ENCODE measurements around the gene DSG1. TPM values are rescaled to one million over a fixed set of nuclear protein-coding genes. Genes with fewer than 3 reads are reported as not detected.

Gene DSG1
- total RNA-seq, 1 donor from 2014 or later, result not detected

DNA sequence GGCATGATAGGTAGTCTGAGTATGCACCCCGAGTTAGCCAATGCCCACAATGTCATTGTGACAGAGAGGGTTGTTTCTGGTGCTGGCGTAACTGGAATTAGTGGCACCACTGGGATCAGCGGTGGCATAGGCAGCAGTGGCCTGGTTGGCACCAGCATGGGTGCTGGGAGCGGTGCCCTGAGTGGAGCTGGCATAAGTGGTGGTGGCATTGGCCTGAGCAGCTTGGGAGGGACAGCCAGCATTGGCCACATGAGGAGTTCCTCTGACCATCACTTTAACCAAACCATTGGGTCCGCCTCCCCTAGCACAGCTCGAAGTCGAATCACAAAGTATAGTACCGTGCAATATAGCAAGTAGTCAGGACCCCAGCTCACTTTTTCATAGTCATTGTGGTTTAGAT, 37.0 kb downstream of the DSG1 start:
- Histone ChIP-seq H3K27me3 (no peaks in the 10 kb centered on the region), H3K9me3 (no peaks in the 10 kb centered on the region), H3K4me1 (no peaks in the 10 kb centered on the region), H3K4me3 (no peak overlapping the region), H3K27ac (no peak overlapping the region), H3K36me3 (no peaks in the 10 kb centered on the region)
- TF ChIP-seq, protein P1, sequence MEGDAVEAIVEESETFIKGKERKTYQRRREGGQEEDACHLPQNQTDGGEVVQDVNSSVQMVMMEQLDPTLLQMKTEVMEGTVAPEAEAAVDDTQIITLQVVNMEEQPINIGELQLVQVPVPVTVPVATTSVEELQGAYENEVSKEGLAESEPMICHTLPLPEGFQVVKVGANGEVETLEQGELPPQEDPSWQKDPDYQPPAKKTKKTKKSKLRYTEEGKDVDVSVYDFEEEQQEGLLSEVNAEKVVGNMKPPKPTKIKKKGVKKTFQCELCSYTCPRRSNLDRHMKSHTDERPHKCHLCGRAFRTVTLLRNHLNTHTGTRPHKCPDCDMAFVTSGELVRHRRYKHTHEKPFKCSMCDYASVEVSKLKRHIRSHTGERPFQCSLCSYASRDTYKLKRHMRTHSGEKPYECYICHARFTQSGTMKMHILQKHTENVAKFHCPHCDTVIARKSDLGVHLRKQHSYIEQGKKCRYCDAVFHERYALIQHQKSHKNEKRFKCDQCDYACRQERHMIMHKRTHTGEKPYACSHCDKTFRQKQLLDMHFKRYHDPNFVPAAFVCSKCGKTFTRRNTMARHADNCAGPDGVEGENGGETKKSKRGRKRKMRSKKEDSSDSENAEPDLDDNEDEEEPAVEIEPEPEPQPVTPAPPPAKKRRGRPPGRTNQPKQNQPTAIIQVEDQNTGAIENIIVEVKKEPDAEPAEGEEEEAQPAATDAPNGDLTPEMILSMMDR (IDR thresholded peaks at IDR 0.05), result no peak
- DNase-seq (ENCODE audit: low spot score in 2 of 2), result no peak
- intact Hi-C loops (cut with DNase I), result no loop called here

DNA sequence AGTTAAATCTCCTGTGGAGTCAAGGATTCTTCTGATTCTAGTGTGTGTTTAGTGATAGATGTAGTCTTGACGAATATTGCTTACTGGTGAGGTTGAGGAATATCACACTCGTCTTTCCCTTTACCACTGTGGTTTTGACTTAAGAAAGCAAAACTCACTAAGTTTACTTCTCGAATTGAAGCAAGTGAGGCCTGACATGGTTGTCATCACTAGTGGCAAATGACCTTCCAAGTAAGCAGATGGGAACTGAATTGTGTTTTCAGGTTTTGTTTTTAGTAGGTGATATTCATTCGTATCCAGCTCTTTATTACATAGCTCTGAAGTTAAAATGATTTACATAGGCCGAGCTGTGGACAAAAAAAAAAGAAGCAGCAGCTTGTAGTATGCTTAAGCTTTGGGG, 38.1 kb downstream of the DSG1 start:
- DNase-seq (ENCODE audit: low spot score in 2 of 2), result no peak
- no peaks in the 10 kb centered on the region for H3K36me3 ChIP-seq
- H3K4me3 ChIP-seq, result no peak overlapping the region
- H3K4me1 ChIP-seq, result no peaks in the 10 kb centered on the region
- no peak overlapping the region for H3K27ac ChIP-seq
- TF ChIP-seq, protein P1 (IDR thresholded peaks at IDR 0.05), result no peak
- intact Hi-C loops (cut with DNase I), result no loop called here
- no peaks in the 10 kb centered on the region for H3K27me3 ChIP-seq
- no peaks in the 10 kb centered on the region for H3K9me3 ChIP-seq

DNA sequence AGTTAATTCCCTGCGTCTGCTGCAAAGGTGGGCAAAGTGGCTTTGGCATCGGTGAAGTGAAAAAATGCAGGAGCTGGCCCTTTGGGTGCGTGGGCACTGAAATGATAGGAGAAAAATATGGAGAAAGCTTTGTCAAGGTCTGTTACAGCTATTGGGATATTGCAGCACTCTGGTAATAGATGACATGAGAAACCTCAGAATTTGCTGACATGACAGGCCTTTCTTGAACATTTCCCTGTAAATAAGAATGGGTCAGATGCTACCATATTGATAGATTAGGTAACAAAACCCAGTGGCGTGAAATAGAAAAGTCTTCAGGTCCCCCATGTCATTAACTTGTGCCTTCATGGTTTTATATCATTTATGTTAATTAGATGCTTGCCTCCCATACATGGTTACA, 46.2 kb downstream of the DSG1 start:
- intact Hi-C loops (cut with DNase I), result no loop called here
- H3K27ac ChIP-seq, result no peak overlapping the region
- no peaks in the 10 kb centered on the region for H3K4me1 ChIP-seq

DNA sequence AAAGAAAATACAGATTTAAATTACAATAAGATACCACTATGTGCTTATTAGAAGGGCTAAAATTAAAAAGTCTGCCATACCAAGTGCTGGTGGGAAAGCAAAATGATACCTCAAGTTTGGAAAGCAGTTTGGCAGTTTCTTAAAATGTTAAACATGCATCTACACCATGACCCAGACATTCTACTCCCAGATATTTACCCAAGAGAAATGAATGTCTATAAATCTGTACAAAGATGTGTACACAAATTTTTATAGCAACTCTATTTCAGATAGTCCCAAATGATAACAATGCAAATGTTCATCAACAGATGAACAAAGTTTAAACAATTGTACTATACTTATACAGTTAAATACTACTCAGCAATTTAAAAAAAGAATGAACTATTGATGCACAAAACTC, 51.5 kb downstream of the DSG1 start:
- no peak for DNase-seq (ENCODE audit: low spot score in 2 of 2)
- Histone ChIP-seq H3K27me3 (no peaks in the 10 kb centered on the region), H3K9me3 (no peaks in the 10 kb centered on the region), H3K4me3 (no peak overlapping the region), H3K4me1 (no peaks in the 10 kb centered on the region), H3K36me3 (no peaks in the 10 kb centered on the region), H3K27ac (no peak overlapping the region)
- TF ChIP-seq, protein P1 (IDR thresholded peaks at IDR 0.05), result no peak
- intact Hi-C loops (cut with DNase I), result no loop called here

More for the DNA sequence above, 46.2 kb downstream of the DSG1 start:
- TF ChIP-seq, protein P1 (IDR thresholded peaks at IDR 0.05), result no peak
- DNase-seq (ENCODE audit: low spot score in 2 of 2), result no peak
- Histone ChIP-seq H3K9me3 (no peaks in the 10 kb centered on the region), H3K36me3 (no peaks in the 10 kb centered on the region), H3K4me3 (no peak overlapping the region), H3K27me3 (no peaks in the 10 kb centered on the region)

DNA sequence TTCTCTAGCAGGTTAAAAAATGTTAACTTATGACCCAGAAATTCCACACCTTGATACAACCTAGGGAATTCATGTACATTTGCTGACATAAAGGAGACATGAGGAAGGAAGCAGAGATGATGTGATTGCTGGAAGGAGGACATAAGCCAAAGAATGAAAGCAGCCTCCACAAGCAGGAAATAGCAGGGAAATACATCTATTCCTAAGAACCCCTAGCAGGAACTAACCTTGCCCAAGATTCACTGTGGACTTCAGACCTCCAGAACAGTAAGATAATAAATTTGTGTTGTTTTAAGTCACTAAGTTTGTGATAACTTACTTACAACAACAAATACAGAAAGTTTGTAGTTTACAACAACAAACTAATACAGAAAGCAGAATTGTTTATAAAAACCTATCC, 54.0 kb downstream of the DSG1 start:
- H3K36me3 ChIP-seq, result no peaks in the 10 kb centered on the region
- no peak overlapping the region for H3K27ac ChIP-seq
- no peak for DNase-seq (ENCODE audit: low spot score in 2 of 2)
- intact Hi-C loops (cut with DNase I), result no loop called here
- H3K27me3 ChIP-seq, result no peaks in the 10 kb centered on the region
- no peaks in the 10 kb centered on the region for H3K4me1 ChIP-seq
- no peak overlapping the region for H3K4me3 ChIP-seq
- TF ChIP-seq, protein P1 (IDR thresholded peaks at IDR 0.05), result no peak
- no peaks in the 10 kb centered on the region for H3K9me3 ChIP-seq

DNA sequence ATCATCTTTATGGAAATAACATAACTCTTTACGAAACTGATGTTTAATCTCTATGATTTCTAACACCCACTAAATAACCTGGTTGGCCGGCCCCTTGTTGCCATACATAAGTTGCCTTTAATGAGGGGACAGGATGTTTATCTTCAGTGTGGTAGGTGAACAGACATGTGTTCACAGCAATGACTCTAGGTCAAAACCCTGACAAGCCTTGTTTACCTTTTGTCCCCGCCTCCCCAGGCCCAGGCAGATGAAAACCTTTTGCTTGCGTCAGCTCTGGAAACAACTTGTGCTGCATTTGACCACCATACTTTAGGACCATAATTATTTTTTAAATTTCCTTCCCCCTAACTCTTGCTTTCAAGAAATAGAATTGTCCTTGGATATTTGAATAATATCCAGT, 55.7 kb downstream of the DSG1 start:
- Histone ChIP-seq H3K9me3 (no peaks in the 10 kb centered on the region), H3K27ac (no peak overlapping the region), H3K4me1 (no peaks in the 10 kb centered on the region), H3K27me3 (no peaks in the 10 kb centered on the region), H3K4me3 (no peak overlapping the region), H3K36me3 (no peaks in the 10 kb centered on the region)
- TF ChIP-seq, protein P1 (IDR thresholded peaks at IDR 0.05), result no peak
- intact Hi-C loops (cut with DNase I), result no loop called here
- no peak for DNase-seq (ENCODE audit: low spot score in 2 of 2)
